T-cell (primary cell): ENCODE measurements around the gene IKZF3. TPM values are rescaled to one million over a fixed set of nuclear protein-coding genes. Genes with fewer than 3 reads are reported as not detected.

Experiments
- ATAC-seq, 4 experiments: fragments of 200-7000 bp in 3 of 4; fragments of 150-1000 bp in 1 of 4; cut with Tn5 transposase; replicated peaks in 1 of 4; 1 replicate in 3 of 4; 2 replicates in 1 of 4; pipeline ENCODE4 v1.10.0; 2021; ENCODE audit warnings: moderate library complexity in 3 of 4, mild to moderate bottlenecking in 2 of 4, moderate number of reproducible peaks in 1 of 4
- CTCF ChIA-PET, 2 donors: fragments of 300-600 bp; sonication (Branson Sonifier 250); formaldehyde crosslinking; loops; one replicate each; lab custom pipeline; 2022; ENCODE audit warnings: antibody characterized with exemption in 2 of 2; lab: Charles Lee
- POLR2A ChIA-PET, 2 donors: fragments of 300-600 bp; sonication (Branson Sonifier 250); formaldehyde crosslinking; loops; one replicate each; lab custom pipeline; 2022; ENCODE audit warnings: antibody characterized with exemption in 2 of 2; lab: Charles Lee
- DNase-seq, 35 experiments: peaks; one replicate each; pipeline versions ENCODE4 v3.0.0 to v3.0.0-alpha.2; 2013 to 2023
- H3K27ac ChIP-seq: one replicate; pipeline ENCODE4 v1.5.1; 2013; ENCODE audit warnings: low read length
- H3K27me3 ChIP-seq, 2 experiments: replicated peaks in 1 of 2; 1 replicate in 1 of 2; 2 replicates in 1 of 2; pipeline versions ENCODE4 v1.6.1 to v1.7.0; 2013; ENCODE audit warnings: low read length in 1 of 2, mixed read lengths in 1 of 2; ENCODE audit not compliant: control insufficient read depth in 2 of 2, insufficient read depth in 2 of 2; ENCODE audit errors: extremely low read depth in 1 of 2
- H3K36me3 ChIP-seq, 2 donors: 1 replicate in 1 of 2; 2 replicates in 1 of 2; pipeline versions ENCODE4 v1.6.1 to v1.7.0; 2013; ENCODE audit warnings: low read length in 1 of 2; ENCODE audit not compliant: control insufficient read depth in 2 of 2, insufficient read depth in 1 of 2; ENCODE audit errors: extremely low read depth in 1 of 2
- H3K4me1 ChIP-seq, 2 experiments: 1 replicate in 1 of 2; 2 replicates in 1 of 2; pipeline versions ENCODE4 v1.6.1 to v1.7.0; 2013; ENCODE audit warnings: low read length in 2 of 2, mixed read lengths in 1 of 2; ENCODE audit not compliant: insufficient read depth in 2 of 2, control insufficient read depth in 1 of 2; ENCODE audit errors: extremely low read depth in 1 of 2
- H3K4me3 ChIP-seq, 2 donors: 1 replicate in 1 of 2; 2 replicates in 1 of 2; pipeline versions ENCODE4 v1.5.1 to v1.7.0; 2013; ENCODE audit warnings: mild to moderate bottlenecking in 2 of 2, low read length in 1 of 2, moderate library complexity in 1 of 2; ENCODE audit not compliant: control insufficient read depth in 1 of 2; ENCODE audit errors: extremely low read depth in 1 of 2
- H3K9me3 ChIP-seq: 2 replicates; pipeline ENCODE4 v1.7.0; 2013
- H3K27ac Mint-ChIP-seq, 2 donors: one replicate each; pipeline ENCODE4 v1.8.0; 2020 to 2021; ENCODE audit warnings: mild to moderate bottlenecking in 2 of 2, mixed read lengths in 2 of 2
- H3K27me3 Mint-ChIP-seq, 2 donors: one replicate each; pipeline ENCODE4 v1.8.0; 2021 to 2022; ENCODE audit warnings: mixed read lengths in 2 of 2
- H3K36me3 Mint-ChIP-seq: one replicate; pipeline ENCODE4 v1.8.0; 2021; ENCODE audit warnings: mixed read lengths
- H3K4me1 Mint-ChIP-seq, 3 donors: one replicate each; pipeline ENCODE4 v1.8.0; 2020 to 2022; ENCODE audit warnings: mixed read lengths in 3 of 3, mild to moderate bottlenecking in 1 of 3
- H3K4me3 Mint-ChIP-seq, 3 donors: one replicate each; pipeline ENCODE4 v1.8.0; 2020 to 2022; ENCODE audit warnings: mild to moderate bottlenecking in 3 of 3, mixed read lengths in 3 of 3, moderate library complexity in 3 of 3
- H3K9me3 Mint-ChIP-seq, 3 donors: one replicate each; pipeline ENCODE4 v1.8.0; 2020 to 2022; ENCODE audit warnings: mixed read lengths in 3 of 3
- WGBS: methylation state at CpG from one replicate; pipeline ENCODE4 v1.1.5; 2013; ENCODE audit warnings: missing lambda C conversion rate; ENCODE audit not compliant: insufficient coverage; 5-methylcytosine and 5-hydroxymethylcytosine counted together
- total RNA-seq, 35 experiments: library from RNA in 6 of 35; stranded (reverse) in 6 of 35; fragments of 120-200 nt in 1 of 35; gene quantifications; one replicate each; pipeline versions ENCODE4 v1.2.1 to v1.2.4 and lab custom pipeline; 2013 to 2026

The IKZF3 gene
- total RNA-seq, 5 donors from 2014 or later (not counting 1 experiment from before 2014, with no cell fraction given), result 78.1 to 112 (median 108) TPM

DNA sequence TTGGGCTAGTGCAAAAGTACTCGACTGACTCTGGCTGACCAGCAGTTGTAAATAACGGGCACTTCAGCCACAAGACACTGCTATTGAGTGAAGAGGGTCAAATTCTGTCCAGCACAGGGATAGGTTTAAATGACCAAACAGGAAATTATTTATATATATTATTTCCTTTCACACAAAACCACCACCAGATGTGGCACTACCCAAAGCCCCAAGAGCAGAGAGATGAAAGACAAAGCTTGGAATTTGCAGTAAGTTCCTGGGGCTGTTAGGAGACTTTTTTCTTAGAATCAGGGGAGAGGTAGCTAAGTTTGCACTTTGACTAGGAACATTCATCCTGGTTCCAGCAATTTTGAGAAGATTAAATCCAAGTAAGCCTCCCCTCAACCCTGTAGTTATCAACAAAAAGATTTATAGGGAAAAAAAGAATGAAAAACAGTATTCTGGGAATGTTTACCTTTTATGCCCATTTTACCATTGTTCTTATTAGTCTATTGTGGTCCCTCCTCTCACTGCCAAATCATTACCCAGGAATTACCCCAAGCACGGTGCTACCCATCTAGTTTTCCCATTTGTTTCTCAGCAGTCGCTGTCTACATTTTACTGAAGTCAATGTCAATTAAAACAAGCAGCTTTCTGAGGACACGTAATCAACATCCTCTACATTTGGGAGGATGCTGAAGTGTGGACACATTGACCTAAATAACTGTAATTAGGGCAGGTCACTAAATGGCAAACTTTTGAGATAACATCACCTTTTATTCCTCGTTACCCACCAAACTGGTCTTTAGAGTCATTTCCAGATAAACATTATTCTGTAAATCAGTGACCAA lies 82.9 kb downstream of the IKZF3 start:
- H3K9me3 ChIP-seq, result no peaks in the 10 kb centered on the region
- CTCF ChIA-PET, result interaction anchor here in 1 of 2 donors (0.6 to 1.5 kb wide), 5 partner anchors 26 to 176 kb away, joined by 3 to 4 read pairs (median 3); partner anchors contain the start of gene MIEN1
- no peaks in the 10 kb centered on the region for H3K9me3 Mint-ChIP-seq
- ATAC-seq (no peak), DNase-seq (peak in 1 of 35 experiments; percentile 49)
- H3K4me3 Mint-ChIP-seq, result peak overlapping the region; percentile 3 to 52 (median 21)
- H3K4me1 Mint-ChIP-seq, result peaks cover 81 to 84% (median 81%) of the 10 kb centered on the region in 3 donors
- peaks cover 27 to 48% of the 10 kb centered on the region in 2 experiments for H3K4me1 ChIP-seq
- peaks cover 40% of the 10 kb centered on the region for H3K36me3 Mint-ChIP-seq
- H3K27ac Mint-ChIP-seq, result peak overlapping the region; percentile 89 to 91
- no peak overlapping the region for H3K4me3 ChIP-seq
- H3K27ac ChIP-seq, result peak overlapping the region; percentile 91
- 17% methylated on average over 1 of the region's 6 CpGs for WGBS
- POLR2A ChIA-PET, result interaction anchor here (0.5 to 0.6 kb wide), 3 partner anchors 79 to 115 kb away, joined by 3 to 8 read pairs (median 4); no protein-coding TSS in a partner anchor
- H3K27me3 Mint-ChIP-seq, result no peaks in the 10 kb centered on the region
- no peaks in the 10 kb centered on the region for H3K27me3 ChIP-seq
- peaks cover 2 to 19% of the 10 kb centered on the region in 2 donors for H3K36me3 ChIP-seq

DNA sequence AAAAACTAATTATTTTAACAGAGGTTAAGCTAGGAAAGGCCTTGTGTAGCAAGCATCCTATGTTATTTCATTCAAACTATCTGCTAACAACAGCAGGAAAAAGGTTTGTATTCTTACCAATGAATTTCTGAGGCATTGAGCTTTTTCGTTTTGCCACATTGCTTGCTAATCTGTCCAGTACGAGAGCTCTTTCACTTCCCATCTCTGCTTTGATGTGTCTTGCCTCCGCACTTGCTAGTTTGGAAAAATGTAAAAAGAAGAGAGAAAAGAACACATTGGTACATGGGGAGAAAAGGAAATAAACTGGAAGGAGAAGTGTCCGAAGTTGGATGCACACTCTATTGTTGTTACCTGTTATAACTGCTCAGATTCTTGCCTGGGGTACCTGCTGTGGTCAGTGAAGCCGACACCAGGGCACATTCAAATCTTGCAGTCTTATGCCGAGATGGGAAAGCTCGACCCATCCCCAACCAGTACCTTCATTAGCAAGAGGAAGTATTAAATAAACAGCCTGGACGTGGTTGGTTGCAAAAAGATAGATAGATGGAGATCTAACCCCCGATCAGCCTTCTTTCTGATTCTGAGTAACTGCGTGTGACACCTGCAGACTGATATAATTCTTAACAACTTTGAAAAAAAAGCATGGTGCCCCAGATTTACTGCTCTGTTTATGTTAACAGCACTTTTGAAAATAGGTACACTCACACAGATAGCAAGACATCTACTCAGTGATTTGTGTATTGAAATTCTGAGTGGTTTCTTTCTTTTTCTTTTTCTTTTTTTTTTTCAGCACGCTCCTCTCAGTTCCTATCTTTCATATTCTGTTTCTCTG lies 86.4 kb downstream of the IKZF3 start:
- Histone ChIP-seq H3K27me3 (no peaks in the 10 kb centered on the region), H3K4me1 (peaks cover 52 to 66% of the 10 kb centered on the region in 2 experiments), H3K9me3 (no peaks in the 10 kb centered on the region), H3K27ac (peak overlapping the region; percentile 91), H3K4me3 (peak overlapping the region; percentile 55 to 67), H3K36me3 (peaks cover 2 to 10% of the 10 kb centered on the region in 2 donors)
- Mint-ChIP-seq H3K4me1 (peaks cover 88 to 93% (median 88%) of the 10 kb centered on the region in 3 donors), H3K4me3 (peak overlapping the region; percentile 79 to 86 (median 84)), H3K27me3 (no peaks in the 10 kb centered on the region), H3K36me3 (peaks cover 31% of the 10 kb centered on the region), H3K9me3 (no peaks in the 10 kb centered on the region), H3K27ac (peak overlapping the region; percentile 93 to 99)
- POLR2A ChIA-PET, result interaction anchor here in 1 of 2 donors (0.5 to 0.6 kb wide), 2 partner anchors 35 to 82 kb away, joined by 3 to 5 read pairs; no protein-coding TSS in a partner anchor
- CTCF ChIA-PET, result interaction anchor here (0.6 to 2.9 kb wide), 8 partner anchors 15 to 224 kb away, joined by 3 to 8 read pairs (median 4); no protein-coding TSS in a partner anchor
- 0% methylated on average over 1 of the region's 11 CpGs for WGBS
- ATAC-seq (peak; percentile 52 to 69 (median 62)), DNase-seq (peak in 3 of 35 experiments; percentile 9 to 64 (median 18))

DNA sequence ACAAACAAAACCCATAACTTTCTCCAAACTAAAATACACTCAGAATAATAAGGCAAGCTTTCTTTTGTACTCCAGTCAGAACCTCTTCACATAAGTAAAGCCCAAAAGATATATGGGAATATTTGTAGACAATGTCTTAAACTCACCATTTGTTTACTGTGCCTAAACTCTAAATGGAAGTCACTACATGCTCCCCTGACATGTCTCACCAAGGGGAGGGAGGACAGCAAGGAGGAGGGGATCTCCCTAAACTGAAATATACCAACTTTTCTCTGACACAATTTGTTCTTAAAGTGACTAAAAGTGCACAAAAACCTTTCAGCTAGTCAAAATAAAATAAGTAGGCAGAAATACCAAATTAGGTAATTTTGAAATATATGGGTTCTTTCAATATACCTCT lies 87.9 kb downstream of the IKZF3 start:
- H3K27ac Mint-ChIP-seq, result peak overlapping the region; percentile 93 to 99
- Histone ChIP-seq H3K4me1 (peaks cover 58 to 69% of the 10 kb centered on the region in 2 experiments), H3K27ac (peak overlapping the region; percentile 91), H3K36me3 (peaks cover 2 to 13% of the 10 kb centered on the region in 2 donors), H3K27me3 (no peaks in the 10 kb centered on the region), H3K4me3 (peak overlapping the region; percentile 5 to 67), H3K9me3 (no peaks in the 10 kb centered on the region)
- peak overlapping the region; percentile 79 to 86 (median 84) for H3K4me3 Mint-ChIP-seq
- peaks cover 88 to 93% (median 88%) of the 10 kb centered on the region in 3 donors for H3K4me1 Mint-ChIP-seq
- ChIA-PET CTCF (interaction anchor here (0.6 to 2.9 kb wide), 8 partner anchors 17 to 1480 kb away, joined by 3 to 8 read pairs (median 4); partner anchors contain the start of gene IKZF3 (in 1 of the 2)), POLR2A (interaction anchor here in 1 of 2 donors (1.0 kb wide), 1 partner anchor 37 kb away, joined by 4 read pairs; no protein-coding TSS in a partner anchor)
- H3K36me3 Mint-ChIP-seq, result peaks cover 33% of the 10 kb centered on the region
- H3K9me3 Mint-ChIP-seq, result no peaks in the 10 kb centered on the region
- DNase-seq (peak in 2 of 35 experiments; percentile 15 to 56), ATAC-seq (peak in 2 of 4 experiments; percentile 42 to 46)
- H3K27me3 Mint-ChIP-seq, result no peaks in the 10 kb centered on the region

DNA sequence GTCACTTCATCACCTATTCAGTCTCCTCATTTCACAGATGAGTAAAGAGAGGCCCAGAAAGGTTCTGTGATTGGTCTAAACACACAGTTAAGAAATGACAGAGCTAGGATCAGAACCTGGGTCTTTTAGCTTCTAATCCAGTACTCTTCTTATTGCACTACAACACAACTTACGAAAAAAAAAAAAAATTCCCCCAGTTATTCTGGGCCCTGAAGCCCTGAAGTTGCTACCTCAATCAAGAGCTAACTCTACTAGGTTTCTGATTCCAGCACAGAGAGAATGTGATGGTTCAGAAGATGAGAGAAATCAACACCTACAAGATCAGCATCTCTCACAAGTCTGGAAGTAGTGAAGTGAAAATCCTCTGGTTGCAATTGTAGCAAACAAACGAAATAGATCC lies 89.1 kb downstream of the IKZF3 start:
- H3K36me3 Mint-ChIP-seq, result peaks cover 39% of the 10 kb centered on the region
- peaks cover 91 to 96% (median 91%) of the 10 kb centered on the region in 3 donors for H3K4me1 Mint-ChIP-seq
- Histone ChIP-seq H3K36me3 (peaks cover 2 to 13% of the 10 kb centered on the region in 2 donors), H3K4me1 (peaks cover 65 to 69% of the 10 kb centered on the region in 2 experiments), H3K27me3 (no peaks in the 10 kb centered on the region), H3K27ac (peak overlapping the region; percentile 91), H3K4me3 (peak overlapping the region in 1 of 2 donors; percentile 67), H3K9me3 (no peaks in the 10 kb centered on the region)
- ATAC-seq (no peak), DNase-seq (peak in 1 of 35 experiments; percentile 50)
- peak overlapping the region; percentile 79 to 86 (median 84) for H3K4me3 Mint-ChIP-seq
- ChIA-PET POLR2A (interaction anchor here (0.5 to 0.9 kb wide), 7 partner anchors 16 to 96 kb away, joined by 3 to 6 read pairs (median 4); no protein-coding TSS in a partner anchor), CTCF (interaction anchor here (0.6 to 2.9 kb wide), 6 partner anchors 14 to 183 kb away, joined by 3 to 8 read pairs (median 5); no protein-coding TSS in a partner anchor)
- no CpG with 5 or more reads among the region's 2 CpGs for WGBS
- H3K27ac Mint-ChIP-seq, result peak overlapping the region; percentile 93 to 99
- no peaks in the 10 kb centered on the region for H3K27me3 Mint-ChIP-seq
- H3K9me3 Mint-ChIP-seq, result no peaks in the 10 kb centered on the region

DNA sequence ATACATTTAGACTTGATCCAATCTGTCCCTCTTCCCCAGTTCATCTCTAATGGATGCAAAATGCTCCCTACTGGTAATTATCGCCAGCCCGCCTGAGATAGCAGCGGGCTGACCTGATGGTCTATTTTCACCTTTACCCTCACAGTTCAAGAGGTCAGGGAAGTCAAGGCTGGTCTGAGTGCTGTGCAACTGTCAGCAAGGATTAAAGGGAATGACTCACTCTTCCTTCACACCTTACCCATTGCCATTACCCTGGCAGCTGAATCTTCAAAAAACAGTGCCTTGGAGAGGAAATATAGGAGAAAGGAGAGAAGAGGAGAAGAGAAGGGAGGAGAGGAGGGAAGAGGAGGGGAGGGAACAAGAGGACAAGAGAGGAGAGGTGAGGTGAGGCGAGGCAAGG lies 90.1 kb downstream of the IKZF3 start:
- H3K36me3 ChIP-seq, result peaks cover 0 to 21% of the 10 kb centered on the region in 2 donors
- H3K4me3 ChIP-seq, result peak overlapping the region in 1 of 2 donors; percentile 67
- H3K27ac ChIP-seq, result peak overlapping the region; percentile 91
- no peaks in the 10 kb centered on the region for H3K27me3 ChIP-seq
- H3K27ac Mint-ChIP-seq, result peak overlapping the region; percentile 93 to 99
- peak overlapping the region; percentile 75 to 84 (median 79) for H3K4me3 Mint-ChIP-seq
- POLR2A ChIA-PET, result no interaction called here
- peaks cover 95 to 100% (median 96%) of the 10 kb centered on the region in 3 donors for H3K4me1 Mint-ChIP-seq
- H3K9me3 ChIP-seq, result no peaks in the 10 kb centered on the region
- ATAC-seq, result no peak
- DNase-seq, result peak in 1 of 35 experiments; percentile 53
- H3K4me1 ChIP-seq, result peaks cover 69 to 75% of the 10 kb centered on the region in 2 experiments
- no peaks in the 10 kb centered on the region for H3K27me3 Mint-ChIP-seq
- peaks cover 41% of the 10 kb centered on the region for H3K36me3 Mint-ChIP-seq
- CTCF ChIA-PET, result interaction anchor here (0.6 to 0.7 kb wide), 2 partner anchors 16 to 18 kb away, joined by 3 to 6 read pairs; no protein-coding TSS in a partner anchor
- no peaks in the 10 kb centered on the region for H3K9me3 Mint-ChIP-seq
- WGBS, result no CpG with 5 or more reads among the region's 4 CpGs
